NCI-H2196 (cell line): Measurements from ENCODE around the gene GLP2R.
"Not testable (repeated sequence)": the region's sequence is repeated elsewhere in the genome, so short reads cannot be mapped to it uniquely, and the experiment has no call there.

Source experiments
- DNase-seq: peaks from one replicate; lab custom pipeline; 2025; ENCODE audit not compliant: unreplicated experiment; lab: John Stamatoyannopoulos, UW

The GLP2R gene

DNA sequence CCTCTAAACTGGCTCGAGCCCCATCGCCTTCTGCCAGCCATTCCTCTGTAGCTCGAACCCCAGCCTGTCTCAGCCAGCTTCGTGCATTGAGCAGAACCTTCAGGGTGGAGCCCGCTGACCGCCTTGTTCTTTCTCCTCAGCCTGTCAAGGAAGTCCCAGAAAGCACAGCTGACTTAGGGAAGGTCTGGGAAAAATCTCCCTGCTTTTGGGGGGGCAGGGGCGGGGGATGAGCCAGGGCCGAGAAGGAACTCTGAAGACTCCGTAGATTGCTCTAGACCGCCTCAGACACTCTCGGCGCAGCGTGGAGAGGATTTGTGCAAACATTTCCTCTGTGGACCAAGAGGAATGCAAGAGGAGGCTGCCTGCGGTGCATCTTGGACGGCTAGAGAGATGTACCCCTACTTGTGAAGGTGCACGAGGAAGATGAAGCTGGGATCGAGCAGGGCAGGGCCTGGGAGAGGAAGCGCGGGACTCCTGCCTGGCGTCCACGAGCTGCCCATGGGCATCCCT is at the start of gene GLP2R:
Gene GLP2R, plus strand, starts transcription at position 284 of the 510 bp plus-strand sequence. Its CDS starts 140 bp downstream, at position 424.
- DNase-seq = no peak

DNA sequence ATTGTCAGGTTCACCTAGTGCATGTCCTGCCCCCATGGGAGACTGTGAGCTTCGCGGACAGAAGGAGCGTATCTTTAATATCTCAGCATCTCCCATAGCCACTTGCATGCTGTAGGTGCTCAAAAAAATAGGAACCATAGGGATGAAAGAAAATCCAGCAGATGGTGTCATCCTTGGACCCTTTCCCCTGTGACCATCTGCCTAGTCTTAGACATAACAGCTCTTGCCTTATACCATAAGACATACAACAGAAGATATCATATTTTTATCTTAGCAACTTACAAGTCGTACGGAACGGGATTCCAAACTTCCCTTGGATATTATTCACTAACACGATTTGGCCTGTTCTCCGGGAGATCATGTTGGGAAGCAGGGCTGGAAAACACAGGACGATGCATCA is 48.8 kb upstream of the GLP2R start:
- no peak for DNase-seq

GRCh38 chr17:9780552-9780951 is 45.2 kb upstream of the GLP2R start:
- DNase-seq = no peak

DNA sequence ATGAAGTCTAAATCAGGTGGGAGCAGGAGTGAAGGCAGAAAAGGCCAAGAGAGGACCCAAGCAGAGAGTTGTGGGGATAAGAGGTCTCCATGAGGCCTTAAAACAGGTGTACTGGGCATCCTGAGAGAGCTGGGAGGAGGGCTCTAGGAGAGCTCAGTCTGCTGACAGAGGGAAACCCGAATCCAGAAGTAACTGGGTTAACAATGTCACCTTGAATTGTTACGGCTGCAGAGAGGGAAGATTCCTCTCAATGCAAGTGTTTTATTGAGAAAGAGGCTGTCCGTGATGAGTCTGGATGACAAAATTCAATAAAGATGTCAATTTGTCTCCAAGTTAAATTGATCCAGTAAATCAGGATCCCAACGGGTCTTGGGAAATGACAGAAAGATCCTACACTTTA is 42.7 kb upstream of the GLP2R start:
- DNase-seq = no peak

DNA sequence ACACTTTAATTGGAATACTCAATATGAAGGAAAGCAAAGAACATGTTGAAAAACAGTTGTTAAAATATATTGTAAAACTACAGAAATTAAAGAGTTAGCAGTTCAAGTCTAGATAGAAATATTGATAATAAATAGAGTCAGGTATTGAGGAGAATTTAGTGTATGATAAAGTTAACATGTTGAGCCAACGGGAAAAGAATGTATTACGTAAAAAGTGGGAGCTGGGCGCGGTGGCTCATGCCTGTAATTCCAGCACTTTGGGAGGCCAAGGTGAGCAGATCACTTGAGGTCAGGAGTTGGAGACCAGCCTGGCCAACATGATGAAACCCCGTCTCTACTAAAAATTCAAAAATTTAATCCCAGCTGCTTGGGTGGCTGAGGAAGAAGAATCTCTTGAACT is 42.3 kb upstream of the GLP2R start:
- not testable (repeated sequence) for DNase-seq

GRCh38 chr17:9784544-9784943 is 41.2 kb upstream of the GLP2R start:
- DNase-seq = no peak

DNA sequence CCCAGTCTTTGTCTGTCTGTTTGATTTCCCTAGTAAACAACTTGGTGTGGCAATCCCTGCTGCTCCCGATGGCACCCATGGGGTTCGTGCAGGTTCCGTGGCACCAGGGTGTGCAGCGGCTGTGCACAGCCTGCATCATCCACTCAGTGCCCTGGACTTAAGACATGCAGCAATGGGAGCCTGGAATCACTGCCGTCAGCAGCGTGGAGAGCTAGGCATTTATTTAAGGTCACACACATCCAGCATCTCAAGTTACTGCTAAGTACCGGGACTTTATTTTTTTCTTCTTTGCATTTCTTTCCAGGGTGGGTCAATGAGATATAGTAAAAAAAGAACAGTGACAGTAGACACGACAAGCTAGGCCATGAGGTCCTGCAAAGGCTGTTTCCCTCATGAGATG is 37.1 kb upstream of the GLP2R start:
- DNase-seq = no peak

- no peak for DNase-seq
These were observed 35.4 kb upstream of the GLP2R start for GRCh38 chr17:9790316-9790715.

- no peak for DNase-seq
These were observed 34.5 kb upstream of the GLP2R start, which contains the start of gene DHRS7C for GRCh38 chr17:9790889-9791876. Gene DHRS7C (minus strand): TSS chr17:9791592. CDS start chr17:9791284, 308 bp downstream.

DNA sequence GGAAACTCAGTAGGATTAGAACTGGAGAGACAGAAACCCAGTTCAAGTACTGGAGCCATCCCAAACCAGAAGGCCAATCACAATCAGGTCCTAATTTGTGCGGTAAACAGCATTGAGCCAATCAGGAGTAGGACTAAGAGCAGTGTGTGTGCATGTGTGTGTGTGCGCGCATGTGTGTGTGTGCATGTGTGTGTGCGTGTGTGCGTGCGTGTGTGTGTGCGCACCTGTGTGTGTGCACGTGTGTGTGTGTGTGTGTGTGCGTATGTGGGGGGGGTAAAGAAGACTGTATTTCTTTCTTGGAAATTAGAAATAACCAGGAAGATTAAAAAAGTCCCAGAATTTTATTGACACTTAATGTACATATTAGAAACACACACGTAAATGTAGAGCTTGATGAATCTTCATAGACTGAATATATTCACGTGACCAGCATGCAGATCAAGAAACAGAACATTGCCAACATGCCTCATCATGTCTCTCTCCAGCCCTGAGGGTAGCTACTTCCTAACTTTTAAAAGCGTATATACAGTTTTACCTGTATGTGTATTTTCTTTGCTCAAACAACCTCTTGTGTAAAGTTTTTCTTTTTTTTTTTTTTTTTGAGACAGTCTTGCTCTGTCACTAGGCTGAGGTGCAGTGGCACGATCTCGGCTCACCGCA is 33.4 kb upstream of the GLP2R start:
- DNase-seq = no peak

DNA sequence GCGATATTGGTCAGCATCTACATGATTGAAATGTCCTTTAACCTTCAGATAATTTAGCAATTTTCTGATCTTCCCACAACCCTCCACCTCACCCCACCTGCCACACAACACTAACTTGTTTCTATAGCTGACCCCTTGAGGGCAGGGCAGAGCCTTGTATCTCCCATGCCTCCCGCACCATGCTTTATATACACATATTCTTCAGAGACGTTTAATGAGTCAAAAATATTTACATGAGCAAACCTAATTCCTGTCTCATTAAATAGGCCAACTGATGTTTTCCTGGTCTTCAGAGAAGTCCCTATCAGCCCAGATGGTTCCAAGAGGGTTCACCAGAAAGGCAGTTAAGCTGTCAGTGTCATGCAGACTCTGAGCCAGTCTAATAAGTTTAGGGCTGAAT is 27.7 kb upstream of the GLP2R start:
- DNase-seq = no peak

- DNase-seq = no peak
These were observed 27.0 kb upstream of the GLP2R start for GRCh38 chr17:9798724-9799123.

DNA sequence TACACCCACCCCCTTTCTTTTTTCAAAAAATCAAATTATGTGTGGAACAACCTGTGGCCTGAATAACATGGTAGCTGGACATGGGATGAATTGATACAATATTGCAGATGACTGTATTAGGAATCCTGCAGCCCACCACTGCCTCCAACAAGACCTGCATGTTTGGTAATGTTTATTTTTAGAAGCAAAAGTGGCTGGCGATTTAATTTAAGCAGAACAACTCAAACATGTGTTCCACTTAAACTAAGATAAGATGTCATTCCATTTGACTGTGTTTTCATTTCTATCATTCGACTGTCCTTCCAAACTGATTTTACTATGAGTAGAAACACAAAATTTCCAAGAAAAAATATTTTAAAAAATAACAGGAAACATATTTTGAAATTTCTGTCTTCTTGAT is 24.2 kb upstream of the GLP2R start:
- DNase-seq = no peak

GRCh38 chr17:9802294-9802693 is 23.4 kb upstream of the GLP2R start:
- DNase-seq = no peak

GRCh38 chr17:9802697-9803096 is 23.0 kb upstream of the GLP2R start:
- no peak for DNase-seq

DNA sequence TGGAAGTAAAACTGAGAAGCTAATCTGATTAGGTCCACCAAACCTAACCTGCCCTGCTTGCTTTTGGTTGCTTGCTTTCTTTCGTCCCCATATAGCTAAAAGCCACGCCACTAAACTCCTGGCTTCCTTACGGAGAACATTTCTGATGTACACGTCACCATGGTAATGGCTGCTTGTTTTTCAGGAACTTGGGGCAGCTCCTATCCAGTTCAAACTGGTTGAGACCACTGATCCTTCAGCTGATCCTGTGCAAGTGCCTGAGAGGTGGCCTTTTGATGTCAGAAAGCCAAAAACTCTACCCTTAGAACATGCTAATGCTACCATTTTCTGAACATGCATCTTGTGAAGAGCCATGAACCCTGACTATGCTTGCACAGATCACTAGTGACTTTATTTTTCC is 20.0 kb upstream of the GLP2R start:
- no peak for DNase-seq

- DNase-seq = no peak
These were observed 19.0 kb upstream of the GLP2R start for GRCh38 chr17:9806699-9807098.

GRCh38 chr17:9809409-9809808 is 16.3 kb upstream of the GLP2R start:
- no peak for DNase-seq

DNA sequence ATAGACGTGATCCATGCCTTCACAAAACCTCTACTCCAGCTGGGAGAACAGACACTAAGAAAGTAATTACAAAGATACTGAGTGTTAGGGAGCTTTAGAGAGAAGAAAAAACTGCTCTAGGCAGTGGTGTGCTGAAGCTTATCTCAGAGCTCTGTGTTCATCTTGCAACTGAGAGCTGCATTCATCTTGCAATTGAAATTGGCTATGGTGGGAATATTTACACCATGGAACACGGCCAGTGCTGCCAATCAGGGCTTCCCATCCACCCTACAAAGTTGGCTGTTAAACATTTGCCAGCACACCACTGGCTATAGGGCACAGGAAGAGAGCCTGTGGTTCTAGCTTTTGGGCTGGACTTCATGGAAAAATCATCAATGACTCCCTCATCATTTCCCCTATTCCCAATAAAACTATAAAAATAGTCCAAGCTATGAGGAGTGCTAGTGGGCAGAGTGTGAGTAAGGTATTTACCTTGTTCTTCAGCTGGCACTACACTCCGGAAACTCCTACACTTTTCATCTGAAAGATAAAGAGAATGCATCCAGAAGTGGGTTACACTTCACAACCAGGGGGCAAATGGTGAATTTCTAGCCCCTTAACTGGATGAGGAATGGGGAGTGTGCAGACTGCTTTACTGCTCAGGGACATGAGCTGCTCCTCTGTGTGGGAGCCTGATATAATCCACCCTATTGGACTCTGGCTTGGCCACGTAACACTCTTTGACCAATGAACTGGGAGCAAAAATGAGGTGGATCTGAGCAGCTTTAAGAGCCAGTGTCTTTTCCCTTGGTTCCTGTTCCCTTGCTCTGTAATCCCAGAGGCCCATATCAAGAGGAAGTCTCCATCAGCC is 15.4 kb upstream of the GLP2R start:
- no peak for DNase-seq

DNA sequence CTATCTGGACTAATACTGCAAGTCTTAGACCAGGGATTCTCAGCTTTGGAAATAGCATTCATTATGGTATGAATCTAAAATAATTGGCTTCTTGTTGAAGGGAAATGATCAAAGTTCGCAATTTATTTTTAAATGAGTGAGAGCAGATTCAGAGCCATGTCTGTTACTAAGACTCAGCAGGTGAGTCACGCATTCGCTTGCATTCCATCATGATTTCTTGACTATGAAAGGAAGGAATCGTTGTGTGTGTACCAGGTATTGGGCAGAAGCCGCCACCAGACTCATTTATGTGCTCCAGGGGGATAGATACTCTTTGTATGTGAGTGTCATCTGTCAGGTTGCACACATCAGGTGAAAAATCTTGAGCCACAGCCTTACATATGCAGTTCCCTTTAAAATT is 14.6 kb upstream of the GLP2R start:
- DNase-seq = no peak

GRCh38 chr17:9811537-9811936 is 14.2 kb upstream of the GLP2R start:
- no peak for DNase-seq
